DND-41 (cell line): Measurements from ENCODE around the gene GSTA5.
A peak's percentile ranks its signal among the peaks of the same experiment; 100 is the strongest.
"Not testable (repeated sequence)": the region's sequence is repeated elsewhere in the genome, so short reads cannot be mapped to it uniquely, and the experiment has no call there.

Source experiments
- ATAC-seq: fragments of 200-7000 bp; cut with Tn5 transposase; 3 replicates; pipeline ENCODE4 v1.9.1; 2021; ENCODE audit warnings: low read depth; ENCODE audit not compliant: insufficient read depth
- DNase-seq: peaks from one replicate; pipeline ENCODE4 v3.0.0-alpha.2; 2020
- H2AFZ ChIP-seq: 2 replicates; pipeline ENCODE4 v1.6.0; 2012; ENCODE audit warnings: low read depth, low read length
- H3K27ac ChIP-seq: 2 replicates; pipeline ENCODE4 v1.5.1; 2012; ENCODE audit warnings: low read length, inconsistent platforms
- H3K27me3 ChIP-seq: fragments of 200-600 bp; sonication (generic); 2 replicates; pipeline ENCODE4 v1.6.0; 2012; ENCODE audit warnings: low read length, mild to moderate bottlenecking, inconsistent platforms; ENCODE audit not compliant: insufficient read depth, poor library complexity
- H3K36me3 ChIP-seq: 2 replicates; pipeline ENCODE4 v1.5.1; 2012; ENCODE audit warnings: low read length, inconsistent platforms; ENCODE audit not compliant: insufficient read depth
- H3K4me1 ChIP-seq: 2 replicates; pipeline ENCODE4 v1.5.1; 2012; ENCODE audit warnings: mild to moderate bottlenecking, low read length; ENCODE audit not compliant: insufficient read depth
- H3K4me2 ChIP-seq: 2 replicates; pipeline ENCODE4 v1.6.0; 2012; ENCODE audit warnings: mild to moderate bottlenecking, moderate library complexity, low read length, inconsistent platforms; ENCODE audit not compliant: insufficient read depth
- H3K4me3 ChIP-seq, 2 experiments: fragments of 200-600 bp in 1 of 2; shearing (Covaris generic) in 1 of 2; 2 replicates each; pipeline ENCODE4 v1.5.1; 2012 to 2016; ENCODE audit warnings: inconsistent platforms in 2 of 2, low read length in 2 of 2, mild to moderate bottlenecking in 2 of 2, low read depth in 1 of 2, moderate library complexity in 1 of 2
- H3K79me2 ChIP-seq: 2 replicates; pipeline ENCODE4 v1.6.0; 2012; ENCODE audit warnings: low read length, inconsistent platforms; ENCODE audit not compliant: insufficient read depth
- H3K9ac ChIP-seq: 2 replicates; pipeline ENCODE4 v1.6.0; 2012; ENCODE audit warnings: low read depth, mild to moderate bottlenecking, inconsistent platforms, low read length, moderate library complexity
- H3K9me3 ChIP-seq: 2 replicates; pipeline ENCODE4 v1.5.1; 2012; ENCODE audit warnings: low read length, moderate library complexity, mild to moderate bottlenecking, inconsistent platforms; ENCODE audit not compliant: insufficient read depth, severe bottlenecking
- H4K20me1 ChIP-seq: 2 replicates; pipeline ENCODE4 v1.6.0; 2012; ENCODE audit warnings: low read length; ENCODE audit not compliant: insufficient read depth
- EZH2 ChIP-seq: IDR thresholded peaks from 3 replicates; pipeline ENCODE4 v1.6.1; 2012; ENCODE audit warnings: borderline replicate concordance, low read depth, mild to moderate bottlenecking, moderate library complexity, low read length, inconsistent platforms; ENCODE audit not compliant: severe bottlenecking
- TF ChIP-seq, protein P1 (sequence below): IDR thresholded peaks from 2 replicates; pipeline ENCODE4 v1.5.1; 2012; ENCODE audit warnings: borderline replicate concordance, low read length, moderate library complexity, mild to moderate bottlenecking; ENCODE audit not compliant: poor library complexity, severe bottlenecking; ENCODE audit errors: extremely low read depth

Gene GSTA5

DNA sequence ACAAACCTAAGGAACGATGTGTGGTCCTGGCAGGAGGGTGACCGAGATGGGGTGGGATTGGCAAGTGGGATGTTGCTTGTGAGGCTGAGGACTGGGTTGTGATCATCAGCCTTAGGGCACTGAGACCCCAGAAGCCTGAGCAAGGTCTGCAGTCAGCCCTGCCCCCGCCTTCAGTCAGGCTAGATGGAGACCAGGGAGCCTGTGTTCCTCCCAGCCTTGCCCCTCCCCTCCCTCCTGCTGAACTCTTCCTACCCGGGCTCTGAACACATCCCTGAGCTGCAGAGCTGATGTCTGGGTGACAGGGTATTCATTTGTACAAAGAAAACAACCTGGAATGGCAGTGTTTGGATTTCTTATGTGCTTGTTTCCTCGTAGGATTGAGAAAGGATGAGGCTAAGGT lies 28.3 kb upstream of the GSTA5 start:
- ATAC-seq, H4K20me1 ChIP-seq, H3K9me3 ChIP-seq, H3K4me2 ChIP-seq, H3K9ac ChIP-seq, H3K27ac ChIP-seq, H3K4me3 ChIP-seq, H3K4me1 ChIP-seq, DNase-seq, H2AFZ ChIP-seq, H3K79me2 ChIP-seq, H3K36me3 ChIP-seq: not testable (repeated sequence)
- peaks cover 13% of the 10 kb centered on the region for H3K27me3 ChIP-seq

DNA sequence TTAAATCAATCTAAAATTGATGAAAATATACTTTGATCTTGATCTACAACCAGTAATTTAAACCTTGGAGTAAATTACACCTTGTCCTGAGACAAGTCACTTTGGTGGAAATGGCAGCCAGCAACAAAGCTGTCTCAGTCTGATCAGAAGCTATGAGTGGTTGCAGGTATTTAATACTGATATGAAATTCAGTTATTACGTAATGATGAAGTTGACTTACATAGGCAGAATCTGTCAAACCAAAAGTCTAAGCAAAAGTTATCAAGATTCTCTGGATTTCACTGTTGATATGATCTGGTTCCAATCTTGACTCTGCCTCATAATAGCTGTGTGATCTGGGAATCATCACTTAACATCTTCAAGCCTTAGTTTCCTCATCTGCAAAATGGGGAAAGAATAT lies 27.6 kb upstream of the GSTA5 start:
- Histone ChIP-seq H3K36me3 (no peaks in the 10 kb centered on the region), H3K27me3 (peaks cover 7% of the 10 kb centered on the region), H3K4me1 (no peaks in the 10 kb centered on the region), H3K9ac (no peak overlapping the region), H3K27ac (no peak overlapping the region), H3K4me2 (no peak overlapping the region), H3K9me3 (no peaks in the 10 kb centered on the region), H4K20me1 (no peaks in the 10 kb centered on the region), H3K4me3 (no peak overlapping the region), H3K79me2 (no peaks in the 10 kb centered on the region), H2AFZ (no peak overlapping the region)
- TF ChIP-seq, protein P1, sequence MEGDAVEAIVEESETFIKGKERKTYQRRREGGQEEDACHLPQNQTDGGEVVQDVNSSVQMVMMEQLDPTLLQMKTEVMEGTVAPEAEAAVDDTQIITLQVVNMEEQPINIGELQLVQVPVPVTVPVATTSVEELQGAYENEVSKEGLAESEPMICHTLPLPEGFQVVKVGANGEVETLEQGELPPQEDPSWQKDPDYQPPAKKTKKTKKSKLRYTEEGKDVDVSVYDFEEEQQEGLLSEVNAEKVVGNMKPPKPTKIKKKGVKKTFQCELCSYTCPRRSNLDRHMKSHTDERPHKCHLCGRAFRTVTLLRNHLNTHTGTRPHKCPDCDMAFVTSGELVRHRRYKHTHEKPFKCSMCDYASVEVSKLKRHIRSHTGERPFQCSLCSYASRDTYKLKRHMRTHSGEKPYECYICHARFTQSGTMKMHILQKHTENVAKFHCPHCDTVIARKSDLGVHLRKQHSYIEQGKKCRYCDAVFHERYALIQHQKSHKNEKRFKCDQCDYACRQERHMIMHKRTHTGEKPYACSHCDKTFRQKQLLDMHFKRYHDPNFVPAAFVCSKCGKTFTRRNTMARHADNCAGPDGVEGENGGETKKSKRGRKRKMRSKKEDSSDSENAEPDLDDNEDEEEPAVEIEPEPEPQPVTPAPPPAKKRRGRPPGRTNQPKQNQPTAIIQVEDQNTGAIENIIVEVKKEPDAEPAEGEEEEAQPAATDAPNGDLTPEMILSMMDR = no peak
- DNase-seq (no peak), ATAC-seq (no peak)

DNA sequence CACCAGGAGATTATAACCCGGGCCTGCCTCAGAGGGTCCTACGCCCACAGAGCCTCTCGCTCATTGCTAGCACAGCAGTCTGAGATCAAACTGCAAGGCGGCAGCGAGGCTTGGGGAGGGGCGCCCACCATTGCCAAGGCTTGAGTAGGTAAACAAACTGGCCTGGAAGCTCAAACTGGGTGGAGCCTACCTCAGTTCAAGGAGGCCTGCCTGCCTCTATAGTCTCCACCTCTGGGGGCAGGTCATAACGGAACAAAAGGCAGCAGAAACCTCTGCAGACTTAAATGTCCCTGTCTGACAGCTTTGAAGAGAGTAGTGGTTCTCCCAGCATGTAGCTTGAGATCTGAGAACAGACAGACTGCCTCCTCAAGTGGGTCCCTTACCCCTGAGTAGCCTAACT lies 20.5 kb upstream of the GSTA5 start:
- DNase-seq, H3K4me1 ChIP-seq, H3K9me3 ChIP-seq, H2AFZ ChIP-seq, H3K27ac ChIP-seq, H3K36me3 ChIP-seq, H3K4me2 ChIP-seq, H3K27me3 ChIP-seq, H3K79me2 ChIP-seq, ATAC-seq, H3K9ac ChIP-seq, H3K4me3 ChIP-seq, H4K20me1 ChIP-seq: not testable (repeated sequence)

DNA sequence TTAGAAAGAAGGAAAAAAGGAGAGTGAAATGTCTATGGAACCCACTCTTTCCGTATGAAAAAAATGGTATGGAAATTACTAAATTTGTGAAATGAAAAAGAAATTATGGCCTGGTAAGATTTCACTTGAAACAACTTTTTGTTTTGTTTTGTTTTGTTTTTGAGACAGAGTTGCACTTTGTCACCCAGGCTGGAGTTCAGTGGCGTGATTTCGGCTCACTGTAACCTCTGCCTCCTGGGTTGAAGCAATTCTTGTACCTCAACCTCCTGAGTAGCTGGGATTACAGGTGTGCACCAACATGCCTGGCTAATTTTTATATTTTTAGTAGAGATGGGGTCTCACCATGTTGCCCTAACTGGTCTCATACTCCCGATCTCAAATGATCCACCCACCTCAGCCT lies 17.8 kb upstream of the GSTA5 start:
- ATAC-seq = no peak
- no peaks in the 10 kb centered on the region for H3K27me3 ChIP-seq

DNA sequence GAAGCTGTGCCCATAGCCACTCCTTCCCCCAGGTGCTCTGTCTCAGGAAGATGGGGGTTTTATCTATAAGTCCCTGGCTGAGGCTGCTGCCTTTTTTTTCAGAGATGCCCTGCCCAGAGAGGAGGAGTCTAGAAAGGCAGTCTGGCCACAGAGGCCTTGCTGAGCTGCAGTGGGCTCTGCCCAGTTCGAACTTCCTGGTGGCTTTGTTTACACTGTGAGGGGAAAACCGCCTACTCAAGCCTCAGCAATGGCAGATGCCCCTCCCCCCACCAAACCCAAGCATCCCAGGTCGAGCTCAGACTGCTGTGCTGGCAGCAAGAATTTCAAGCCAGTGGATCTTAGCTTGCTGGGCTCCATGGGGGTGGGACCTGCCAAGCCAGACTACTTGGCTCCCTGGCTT lies 15.5 kb upstream of the GSTA5 start:
- peak; percentile 22 for DNase-seq
- not testable (repeated sequence) for H3K4me3 ChIP-seq, H3K27ac ChIP-seq, H3K79me2 ChIP-seq, H3K4me2 ChIP-seq, H3K9me3 ChIP-seq, H2AFZ ChIP-seq, H3K9ac ChIP-seq, H3K4me1 ChIP-seq, ATAC-seq, H3K27me3 ChIP-seq, H4K20me1 ChIP-seq, H3K36me3 ChIP-seq

More for the DNA sequence above, 17.8 kb upstream of the GSTA5 start:
- no peaks in the 10 kb centered on the region for H3K9me3 ChIP-seq
- no peaks in the 10 kb centered on the region for H3K36me3 ChIP-seq
- H3K27ac ChIP-seq = no peak overlapping the region
- H3K9ac ChIP-seq = no peak overlapping the region
- no peak overlapping the region for H3K4me3 ChIP-seq
- no peaks in the 10 kb centered on the region for H3K4me1 ChIP-seq
- H2AFZ ChIP-seq = no peak overlapping the region
- no peak overlapping the region for H3K4me2 ChIP-seq
- no peaks in the 10 kb centered on the region for H3K79me2 ChIP-seq
- TF ChIP-seq EZH2 = no peak
- TF ChIP-seq, protein P1 = no peak
- H4K20me1 ChIP-seq = no peaks in the 10 kb centered on the region
- no peak for DNase-seq
